Superior temporal gyrus (tissue), 1 donor: ENCODE data around the gene BMP6.

Source experiments
- DNase-seq: peaks from one replicate; pipeline ENCODE4 v3.0.0-alpha.2; 2016; ENCODE audit errors: extremely low spot score

Gene BMP6

GRCh38 chr6:7904654-7905319 is 178.9 kb downstream of the BMP6 start:
- DNase-seq, result no peak

DNA sequence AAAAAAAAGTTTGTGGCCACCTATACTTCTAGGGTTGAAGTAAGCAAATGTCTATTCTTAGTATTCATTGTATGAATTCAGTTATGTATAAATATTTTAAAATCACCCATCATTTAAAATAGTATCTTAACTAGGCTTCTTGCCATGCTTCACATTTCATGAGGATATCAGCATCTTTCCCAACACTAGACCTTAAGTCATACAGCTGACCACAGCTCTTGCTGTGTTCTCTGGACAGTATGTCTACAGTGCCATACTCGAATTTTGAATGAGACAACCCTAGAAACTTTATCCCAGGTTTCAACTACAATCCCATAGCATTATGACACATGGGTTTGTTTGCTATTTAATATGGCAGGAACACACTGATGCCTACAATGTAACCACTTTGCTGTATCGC is 179.5 kb downstream of the BMP6 start:
- no peak for DNase-seq

DNA sequence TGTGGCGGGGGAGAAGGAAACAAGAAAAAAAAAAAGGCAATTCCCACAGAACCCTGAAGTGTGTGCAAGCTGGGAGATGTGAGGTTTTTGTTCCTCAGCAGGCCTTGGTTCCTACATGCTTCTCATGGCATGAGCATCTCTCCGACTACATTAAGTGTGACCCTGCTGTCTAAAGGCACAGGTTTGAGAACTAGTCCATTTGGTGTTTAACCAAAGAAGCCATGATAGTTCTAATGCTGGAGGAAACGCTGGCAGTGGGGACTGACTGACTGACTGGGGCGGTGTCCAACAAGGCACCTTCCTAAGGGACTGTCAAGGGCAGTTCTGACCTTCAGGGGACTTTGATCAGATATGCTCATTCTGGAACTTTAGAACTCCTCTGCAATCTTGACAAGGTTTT is 180.8 kb downstream of the BMP6 start:
- no peak for DNase-seq

GRCh38 chr6:7907159-7907558 is 181.3 kb downstream of the BMP6 start:
- no peak for DNase-seq

DNA sequence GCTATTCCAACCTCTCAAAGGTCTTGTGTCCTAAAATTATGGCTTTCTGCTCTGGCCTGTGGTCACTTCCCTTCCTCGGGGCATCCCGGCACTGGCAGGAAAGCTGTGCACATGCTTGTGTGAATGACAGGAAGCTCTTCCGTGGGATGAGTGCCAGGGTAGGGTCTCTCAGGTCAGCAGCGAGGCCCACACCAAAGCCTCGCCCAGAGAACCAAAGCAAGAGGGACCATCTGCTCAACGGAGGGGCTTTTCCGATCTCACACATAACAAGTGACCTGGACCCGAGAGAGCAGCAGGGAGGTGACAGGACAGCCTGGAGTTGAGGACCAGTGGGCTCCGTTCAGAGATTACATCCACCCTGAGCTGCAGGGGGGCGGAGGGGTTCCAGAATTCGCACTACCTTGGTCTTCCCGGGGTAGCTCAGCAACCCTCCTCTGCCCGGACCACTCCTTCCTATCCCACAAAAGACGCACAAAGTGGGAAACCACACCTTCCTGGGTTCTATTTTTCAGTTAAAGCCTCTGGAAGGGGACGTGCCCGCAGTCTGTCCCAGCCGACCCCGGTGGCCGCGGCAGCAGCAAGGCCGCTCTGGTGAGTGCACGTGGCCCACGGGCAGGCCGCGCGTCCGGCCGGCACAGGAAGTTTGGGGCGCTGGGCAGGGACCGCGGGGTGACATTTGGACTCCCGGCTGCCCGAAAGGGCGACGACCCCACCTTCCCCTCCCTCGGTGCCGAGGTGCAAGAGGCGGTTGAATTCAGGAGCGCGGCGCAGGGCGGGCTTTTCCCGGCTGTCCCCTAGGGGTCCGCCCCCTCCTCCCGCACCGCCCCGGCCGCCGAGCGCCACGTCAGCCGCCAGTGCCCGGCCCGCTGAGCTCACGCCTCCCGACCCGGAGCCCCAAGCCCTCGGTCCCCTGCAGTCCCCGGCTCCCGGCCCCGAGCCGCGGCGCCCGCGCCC is 183.7 kb downstream of the BMP6 start:
- no peak for DNase-seq

GRCh38 chr6:7910298-7910653 is 184.4 kb downstream of the BMP6 start:
- DNase-seq, result no peak

- peak; percentile 69 for DNase-seq
Measured at GRCh38 chr6:7910654-7911344, 184.9 kb downstream of the BMP6 start, which contains the start of gene TXNDC5. TSS of gene TXNDC5 (minus strand) at chr6:7910788. CDS start at chr6:7910776, 12 bp downstream.

- DNase-seq, result no peak
Measured at GRCh38 chr6:7911345-7911725, 185.4 kb downstream of the BMP6 start.

DNA sequence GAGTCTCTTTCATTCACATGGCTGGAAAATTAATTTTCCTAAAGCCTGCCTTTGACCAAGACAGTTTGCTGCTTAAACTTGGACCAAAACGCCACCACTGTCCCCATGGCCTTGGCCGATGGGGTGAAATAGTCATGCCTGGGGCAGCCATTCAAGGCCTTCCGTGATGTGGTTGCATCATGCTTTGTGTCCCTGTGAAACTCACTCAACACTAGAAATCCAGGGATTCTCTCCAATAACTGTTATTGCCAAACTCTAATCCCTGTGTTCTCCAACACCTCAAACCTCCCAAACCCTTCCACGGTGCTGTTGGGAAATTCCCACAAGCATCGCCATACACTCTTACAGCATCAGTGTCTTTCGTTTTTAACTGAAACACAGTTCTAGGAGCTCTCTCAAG is 186.1 kb downstream of the BMP6 start:
- no peak for DNase-seq

GRCh38 chr6:7912736-7913517 is 187.0 kb downstream of the BMP6 start:
- DNase-seq, result no peak

- DNase-seq, result no peak
Measured at GRCh38 chr6:7914311-7914710, 188.4 kb downstream of the BMP6 start.

DNA sequence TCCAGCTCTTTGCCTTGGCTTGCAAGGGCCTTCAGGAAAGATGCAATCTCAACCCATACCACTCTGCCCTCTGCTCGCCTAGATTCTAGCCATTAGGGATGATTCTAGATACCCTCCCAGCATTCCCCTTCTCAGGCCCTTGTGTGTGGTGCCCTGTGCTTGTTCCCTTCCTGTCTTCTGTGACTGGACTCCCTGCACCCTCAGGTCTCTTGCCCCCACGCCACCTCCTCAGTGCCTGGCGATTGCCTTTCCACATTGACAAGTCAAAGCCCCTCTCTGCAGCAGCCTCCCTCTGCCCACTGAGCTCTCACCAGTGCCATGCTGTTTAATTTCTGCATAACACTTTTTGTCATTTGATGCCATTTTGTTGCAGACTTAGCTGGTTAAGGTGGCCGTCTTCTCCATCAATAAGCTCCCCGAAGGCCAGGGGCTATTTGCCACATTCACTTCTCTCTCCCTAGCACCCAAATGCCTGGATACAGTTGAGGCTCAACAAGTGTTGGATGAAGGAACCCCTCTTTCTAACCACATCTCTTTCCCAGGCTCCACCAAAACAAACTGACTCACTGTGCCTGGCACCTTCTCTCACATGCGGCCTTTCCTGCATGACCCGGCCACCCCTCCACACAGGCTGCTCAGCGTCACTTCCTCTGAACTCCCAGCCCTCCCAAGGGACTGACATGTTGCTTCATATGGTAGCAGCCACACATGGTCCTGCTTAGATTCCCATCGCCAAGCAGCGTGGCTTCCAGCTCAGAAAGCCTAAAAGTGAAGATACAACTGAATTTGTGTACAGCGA is 189.3 kb downstream of the BMP6 start:
- DNase-seq, result no peak

DNA sequence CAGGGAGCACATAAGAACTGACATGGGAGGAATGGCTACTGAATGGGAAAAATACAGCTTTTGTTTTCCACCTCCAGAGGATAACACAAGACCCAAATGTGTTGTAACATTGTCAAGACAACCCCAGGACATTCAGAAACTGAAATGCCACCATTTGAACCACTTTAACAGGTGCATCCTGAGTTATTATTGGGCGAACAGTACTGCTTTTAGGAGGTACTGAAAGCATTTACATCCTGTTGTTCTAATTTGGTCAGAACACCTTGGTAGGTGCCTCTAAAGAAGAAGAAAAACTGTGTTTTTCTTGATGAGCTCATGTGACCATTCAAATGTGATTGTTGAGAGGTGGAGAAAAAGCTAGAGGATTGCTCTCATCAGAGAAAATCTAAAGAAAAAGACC is 191.1 kb downstream of the BMP6 start:
- no peak for DNase-seq

GRCh38 chr6:7917729-7918128 is 191.8 kb downstream of the BMP6 start:
- no peak for DNase-seq

DNA sequence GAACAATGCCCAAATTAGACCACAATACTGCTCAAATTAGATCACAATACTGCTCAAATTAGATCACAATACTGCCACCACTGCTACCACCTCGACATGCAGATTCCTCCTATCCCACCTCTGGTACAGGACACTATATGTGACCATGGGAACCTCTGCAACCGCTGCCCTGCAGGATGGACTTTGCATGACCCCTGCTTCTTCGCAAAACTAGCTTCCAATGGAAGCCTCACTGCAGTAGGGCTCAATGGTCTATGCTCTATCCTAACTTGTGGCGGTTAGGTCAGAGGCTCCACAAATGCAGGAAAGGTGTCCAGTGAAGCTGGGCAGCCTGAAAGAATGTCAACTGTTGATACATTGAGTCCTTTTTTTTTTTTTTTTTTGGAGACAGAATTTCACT is 192.5 kb downstream of the BMP6 start:
- no peak for DNase-seq

DNA sequence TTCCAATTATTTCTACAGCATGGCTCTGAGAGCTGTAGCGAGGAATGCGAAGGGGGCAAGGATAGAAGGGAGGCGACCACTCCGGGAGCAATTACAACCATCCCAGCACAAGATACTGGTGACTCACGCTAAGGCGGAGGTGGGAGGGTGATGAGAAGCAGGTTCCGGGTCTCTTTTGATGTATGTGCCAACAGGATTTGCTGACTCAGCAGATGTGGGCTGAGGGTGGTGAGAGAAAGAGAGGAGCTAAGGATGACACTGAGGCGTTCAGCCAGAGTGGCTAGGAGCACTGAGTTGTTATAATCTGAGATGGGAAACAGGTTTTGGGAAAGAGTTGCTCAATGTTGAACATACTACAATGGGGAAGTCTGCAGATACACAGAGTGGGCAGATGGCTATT is 194.0 kb downstream of the BMP6 start:
- DNase-seq, result no peak

DNA sequence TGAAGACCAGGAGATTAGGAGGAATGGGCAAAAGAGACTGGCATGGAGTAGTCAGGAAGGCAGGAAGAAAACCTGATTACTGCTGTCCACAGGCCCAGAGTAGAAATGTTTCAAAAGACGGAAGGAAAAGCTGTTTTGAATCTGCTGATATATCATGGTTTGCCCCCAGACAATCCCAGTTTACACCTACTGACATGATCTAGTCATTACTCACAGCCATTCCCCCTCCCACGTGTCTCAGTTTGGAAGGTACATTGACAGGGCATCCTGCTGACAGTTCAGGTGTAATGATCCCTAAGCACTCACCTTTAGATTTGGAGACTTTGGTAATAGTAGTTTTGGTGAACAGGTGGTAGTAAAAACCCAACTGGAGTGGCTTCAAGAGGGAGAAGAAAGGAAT is 194.5 kb downstream of the BMP6 start:
- no peak for DNase-seq

- DNase-seq, result no peak
Measured at GRCh38 chr6:7921046-7921445, 195.1 kb downstream of the BMP6 start.

DNA sequence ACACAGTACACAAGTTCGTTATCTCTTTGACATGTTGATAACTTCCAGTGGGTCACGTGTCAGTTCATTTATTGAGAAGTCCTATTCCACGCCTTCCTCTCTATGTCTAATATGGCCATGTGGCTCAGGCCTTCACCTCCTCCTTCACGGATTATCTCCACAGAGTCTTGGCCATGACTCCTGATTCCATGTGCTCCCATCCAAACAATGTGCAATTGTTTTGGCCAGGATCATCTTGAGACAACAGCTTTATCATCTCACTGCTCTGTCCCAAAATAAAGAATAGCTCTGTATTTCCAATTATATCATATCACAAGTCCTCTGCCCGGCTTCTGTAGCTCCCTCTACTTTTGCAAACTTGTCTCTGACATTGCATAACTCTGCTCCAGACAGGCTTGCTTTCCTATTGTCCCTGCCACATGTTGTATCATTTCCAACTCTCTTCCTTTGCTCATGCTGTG is 195.8 kb downstream of the BMP6 start:
- no peak for DNase-seq

GRCh38 chr6:7922596-7922995 is 196.7 kb downstream of the BMP6 start:
- DNase-seq, result no peak

- DNase-seq, result no peak
Measured at GRCh38 chr6:7924867-7925266, 199.0 kb downstream of the BMP6 start.
